HCT116 (cell line): Measurements from ENCODE around the gene FXYD1.

ENCODE experiments used
- CTCF ChIP-seq, 3 experiments: fragments of 200-600 bp in 1 of 3; sonication (generic) in 1 of 3; IDR thresholded peaks in 2 of 3; conservative IDR thresholded peaks in 1 of 3; 2 replicates each; pipeline ENCODE4 v1.5.1; 2012 to 2017; ENCODE audit warnings: low read depth in 2 of 3, low read length in 2 of 3, antibody characterized with exemption in 1 of 3, borderline replicate concordance in 1 of 3, control low read depth in 1 of 3, mild to moderate bottlenecking in 1 of 3, mixed read lengths in 1 of 3, mixed run types in 1 of 3, moderate library complexity in 1 of 3; ENCODE audit not compliant: insufficient read depth in 1 of 3
- EZH2 ChIP-seq: fragments of 200-600 bp; sonication (generic); IDR thresholded peaks from 2 replicates; pipeline ENCODE4 v1.6.1; 2017; ENCODE audit warnings: antibody characterized with exemption, mixed run types
- FOSL1 ChIP-seq: IDR thresholded peaks from 2 replicates; pipeline ENCODE4 v1.6.1; 2012; ENCODE audit warnings: low read depth
- JUND ChIP-seq: IDR thresholded peaks from 2 replicates; pipeline ENCODE4 v1.6.1; 2012
- MAX ChIP-seq: IDR thresholded peaks from 2 replicates; pipeline ENCODE4 v1.6.1; 2012
- POLR2A ChIP-seq: IDR thresholded peaks from 2 replicates; pipeline ENCODE4 v1.7.0; 2011; ENCODE audit warnings: borderline replicate concordance; ENCODE audit not compliant: insufficient read depth, insufficient read length; ENCODE audit errors: extremely low read depth
- POLR2AphosphoS5 ChIP-seq: IDR thresholded peaks from 2 replicates; pipeline ENCODE4 v1.6.1; 2011; ENCODE audit warnings: mild to moderate bottlenecking, low read depth, low read length, moderate library complexity
- RAD21 ChIP-seq: IDR thresholded peaks from 2 replicates; pipeline ENCODE4 v1.6.1; 2012; ENCODE audit warnings: low read depth, mild to moderate bottlenecking
- REST ChIP-seq: IDR thresholded peaks from 2 replicates; pipeline ENCODE4 v1.6.1; 2012; ENCODE audit warnings: low read depth
- SIN3A ChIP-seq: IDR thresholded peaks from 2 replicates; pipeline ENCODE4 v1.6.1; 2012; ENCODE audit warnings: low read depth
- YY1 ChIP-seq: IDR thresholded peaks from 2 replicates; pipeline ENCODE4 v1.6.1; 2011; ENCODE audit warnings: low read length, low read depth, moderate library complexity, mild to moderate bottlenecking; ENCODE audit not compliant: insufficient replicate concordance; ENCODE audit errors: extremely low read depth
- ZFX ChIP-seq: fragments of 450-650 bp; IDR thresholded peaks from 2 replicates; pipeline ENCODE4 v1.6.1; 2017
- ZNF274 ChIP-seq: fragments of 200-500 bp; sonication (Bioruptor generic); IDR thresholded peaks from 2 replicates; pipeline ENCODE4 v1.6.1; 2014; ENCODE audit warnings: mild to moderate bottlenecking, low read depth, low read length, inconsistent platforms

- no peak for TF ChIP-seq CTCF (IDR thresholded peaks at IDR 0.05 in 2 of 3, conservative IDR thresholded peaks at IDR 0.05 in 1 of 3; ENCODE audit: borderline replicate concordance in 1 of 3, insufficient read depth in 1 of 3, low read depth in 2 of 3, low read length in 2 of 3)
- no peak for TF ChIP-seq MAX
- no peak for TF ChIP-seq POLR2A
- TF ChIP-seq POLR2AphosphoS5: no peak
- no peak for TF ChIP-seq YY1
- TF ChIP-seq EZH2: no peak
- no peak for TF ChIP-seq REST
- TF ChIP-seq ZFX: no peak
- TF ChIP-seq JUND: no peak
- TF ChIP-seq SIN3A: no peak
- TF ChIP-seq RAD21: no peak
- TF ChIP-seq FOSL1: no peak
- TF ChIP-seq ZNF274: no peak
Observed at GRCh38 chr19:35127871-35128270, 10.8 kb upstream of the FXYD1 start.
